ENCODE results near the gene CERS6. TPM values are rescaled to one million over a fixed set of nuclear protein-coding genes. Genes with fewer than 3 reads are reported as not detected.

The CERS6 gene
- total RNA-seq, 1 donor from 2014 or later: 66.5 TPM

- no peak for DNase-seq (ENCODE audit: low spot score in 2 of 2, unreplicated experiment in 2 of 2)
These were observed 241.6 kb downstream of the CERS6 start for GRCh38 chr2:168697668-168698121.

GRCh38 chr2:168698969-168699368 lies 242.9 kb downstream of the CERS6 start:
- peaks cover 28% of the 10 kb centered on the region for H3K4me1 Mint-ChIP-seq

More at GRCh38 chr2:168697668-168698121, 241.6 kb downstream of the CERS6 start:
- Mint-ChIP-seq H3K36me3 (peaks cover 35% of the 10 kb centered on the region), H3K9me3 (peaks cover 3% of the 10 kb centered on the region), H3K27me3 (ENCODE audit: low read depth) (no peaks in the 10 kb centered on the region), H3K4me3 (no peak overlapping the region), H3K4me1 (peaks cover 22% of the 10 kb centered on the region), H3K27ac (no peak overlapping the region)
- no peak for TF ChIP-seq CTCF (IDR thresholded peaks at IDR 0.05; ENCODE audit: unreplicated experiment)

GRCh38 chr2:168699844-168700417 lies 243.9 kb downstream of the CERS6 start:
- H3K4me3 Mint-ChIP-seq: no peak overlapping the region
- H3K4me1 Mint-ChIP-seq: peaks cover 30% of the 10 kb centered on the region
- no peak for TF ChIP-seq CTCF (IDR thresholded peaks at IDR 0.05; ENCODE audit: unreplicated experiment)
- H3K36me3 Mint-ChIP-seq: peaks cover 37% of the 10 kb centered on the region
- no peaks in the 10 kb centered on the region for H3K27me3 Mint-ChIP-seq (ENCODE audit: low read depth)
- H3K27ac Mint-ChIP-seq: peak overlapping the region; percentile 88
- H3K9me3 Mint-ChIP-seq: peaks cover 3% of the 10 kb centered on the region
- peak; percentile 41 to 64 for DNase-seq (ENCODE audit: low spot score in 2 of 2, unreplicated experiment in 2 of 2)

More at GRCh38 chr2:168698969-168699368, 242.9 kb downstream of the CERS6 start:
- no peak for TF ChIP-seq CTCF (IDR thresholded peaks at IDR 0.05; ENCODE audit: unreplicated experiment)
- no peak for DNase-seq (ENCODE audit: low spot score in 2 of 2, unreplicated experiment in 2 of 2)
- no peak overlapping the region for H3K4me3 Mint-ChIP-seq
- no peak overlapping the region for H3K27ac Mint-ChIP-seq
- peaks cover 35% of the 10 kb centered on the region for H3K36me3 Mint-ChIP-seq
- H3K9me3 Mint-ChIP-seq: peaks cover 3% of the 10 kb centered on the region
- no peaks in the 10 kb centered on the region for H3K27me3 Mint-ChIP-seq (ENCODE audit: low read depth)

GRCh38 chr2:168700615-168701245 lies 244.7 kb downstream of the CERS6 start:
- no peaks in the 10 kb centered on the region for H3K27me3 Mint-ChIP-seq (ENCODE audit: low read depth)
- no peak for DNase-seq (ENCODE audit: low spot score in 2 of 2, unreplicated experiment in 2 of 2)
- H3K4me1 Mint-ChIP-seq: peaks cover 30% of the 10 kb centered on the region
- no peak overlapping the region for H3K4me3 Mint-ChIP-seq
- H3K27ac Mint-ChIP-seq: peak overlapping the region; percentile 68
- H3K9me3 Mint-ChIP-seq: peaks cover 3% of the 10 kb centered on the region
- TF ChIP-seq CTCF (IDR thresholded peaks at IDR 0.05; ENCODE audit: unreplicated experiment): no peak
- peaks cover 31% of the 10 kb centered on the region for H3K36me3 Mint-ChIP-seq

- H3K36me3 Mint-ChIP-seq: peaks cover 19% of the 10 kb centered on the region
- H3K4me3 Mint-ChIP-seq: no peak overlapping the region
- no peak for DNase-seq (ENCODE audit: low spot score in 2 of 2, unreplicated experiment in 2 of 2)
- peaks cover 32% of the 10 kb centered on the region for H3K4me1 Mint-ChIP-seq
- no peak for TF ChIP-seq CTCF (IDR thresholded peaks at IDR 0.05; ENCODE audit: unreplicated experiment)
- H3K27ac Mint-ChIP-seq: no peak overlapping the region
- H3K27me3 Mint-ChIP-seq (ENCODE audit: low read depth): no peaks in the 10 kb centered on the region
- peaks cover 3% of the 10 kb centered on the region for H3K9me3 Mint-ChIP-seq
These were observed 246.5 kb downstream of the CERS6 start for GRCh38 chr2:168702579-168702978.
